Naive thymus-derived CD4-positive, alpha-beta T cell (primary cell): ENCODE measurements around the gene MAGEB17. TPM values are rescaled to one million over a fixed set of nuclear protein-coding genes. Genes with fewer than 3 reads are reported as not detected.

Experiments
- ATAC-seq: fragments of 150-1000 bp; cut with Tn5 transposase; 2 replicates; pipeline ENCODE4 v1.10.0; 2021; ENCODE audit warnings: mild to moderate bottlenecking, moderate library complexity
- CTCF ChIA-PET: fragments of 350-600 bp; sonication (Branson Sonifier 250); formaldehyde crosslinking; loops from one replicate; lab custom pipeline; 2021; ENCODE audit warnings: antibody characterized with exemption; lab: Charles Lee
- POLR2A ChIA-PET: fragments of 350-600 bp; sonication (Branson Sonifier 250); formaldehyde crosslinking; loops from one replicate; lab custom pipeline; 2021; ENCODE audit warnings: antibody characterized with exemption, inconsistent platforms; lab: Charles Lee
- DNase-seq, 9 donors: peaks; one replicate each; pipeline versions ENCODE4 v3.0.0 to v3.0.0-alpha.2; 2020 to 2022; ENCODE audit warnings: mixed read lengths in 1 of 9
- H3K27ac ChIP-seq: one replicate; pipeline ENCODE4 v1.7.0; 2013; ENCODE audit warnings: mild to moderate bottlenecking, low read depth, low read length, moderate library complexity
- H3K27me3 ChIP-seq, 2 donors: one replicate each; pipeline ENCODE4 v1.7.0; 2013; ENCODE audit warnings: low read length in 2 of 2, mild to moderate bottlenecking in 2 of 2, moderate library complexity in 2 of 2; ENCODE audit not compliant: control insufficient read depth in 2 of 2, insufficient read depth in 2 of 2
- H3K36me3 ChIP-seq, 3 experiments: 1 replicate in 2 of 3; 2 replicates in 1 of 3; pipeline ENCODE4 v1.7.0; 2013; ENCODE audit warnings: low read length in 3 of 3, mild to moderate bottlenecking in 3 of 3, moderate library complexity in 1 of 3; ENCODE audit not compliant: insufficient read depth in 3 of 3, control insufficient read depth in 2 of 3
- H3K4me1 ChIP-seq, 2 donors: one replicate each; pipeline ENCODE4 v1.7.0; 2013; ENCODE audit warnings: low read length in 2 of 2, mild to moderate bottlenecking in 2 of 2, moderate library complexity in 1 of 2; ENCODE audit not compliant: control insufficient read depth in 2 of 2, insufficient read depth in 2 of 2
- H3K4me3 ChIP-seq: 2 replicates; pipeline ENCODE4 v1.7.0; 2013; ENCODE audit warnings: mild to moderate bottlenecking, low read length
- H3K9me3 ChIP-seq, 3 experiments: 1 replicate in 2 of 3; 2 replicates in 1 of 3; pipeline ENCODE4 v1.7.0; 2013; ENCODE audit warnings: low read length in 3 of 3; ENCODE audit not compliant: control insufficient read depth in 2 of 3
- H3K27ac Mint-ChIP-seq, 9 donors: one replicate each; pipeline ENCODE4 v1.8.0; 2020 to 2022; ENCODE audit warnings: mixed read lengths in 9 of 9, mild to moderate bottlenecking in 8 of 9, moderate library complexity in 5 of 9, inconsistent platforms in 2 of 9
- H3K27me3 Mint-ChIP-seq, 5 donors: one replicate each; pipeline ENCODE4 v1.8.0; 2021 to 2022; ENCODE audit warnings: mixed read lengths in 5 of 5, mild to moderate bottlenecking in 1 of 5
- H3K36me3 Mint-ChIP-seq, 5 donors: one replicate each; pipeline ENCODE4 v1.8.0; 2020 to 2022; ENCODE audit warnings: mixed read lengths in 5 of 5, mild to moderate bottlenecking in 3 of 5, inconsistent platforms in 1 of 5
- H3K4me1 Mint-ChIP-seq, 7 donors: one replicate each; pipeline ENCODE4 v1.8.0; 2020 to 2022; ENCODE audit warnings: mixed read lengths in 7 of 7, mild to moderate bottlenecking in 3 of 7, inconsistent platforms in 1 of 7
- H3K4me3 Mint-ChIP-seq, 10 donors: one replicate each; pipeline ENCODE4 v1.8.0; 2020 to 2022; ENCODE audit warnings: mild to moderate bottlenecking in 10 of 10, mixed read lengths in 10 of 10, moderate library complexity in 6 of 10, inconsistent platforms in 2 of 10
- H3K9me3 Mint-ChIP-seq, 11 donors: one replicate each; pipeline ENCODE4 v1.8.0; 2020 to 2022; ENCODE audit warnings: mixed read lengths in 11 of 11, mild to moderate bottlenecking in 4 of 11, inconsistent platforms in 1 of 11, moderate library complexity in 1 of 11
- intact Hi-C, 2 donors: fragments of 100-400 bp; cut with micrococcal nuclease; formaldehyde crosslinking; loops; one replicate each; pipeline ENCODE4 v1.15.1; 2023
- polyA plus RNA-seq, 2 donors: library from polyadenylated mRNA; unstranded; fragments of 300-500 nt; fragmentation: Illumina TruSeq; gene quantifications; one replicate each; pipeline ENCODE4 v1.2.3, GENCODE V29; 2021
- total RNA-seq, 6 experiments: library from RNA in 5 of 6; stranded (reverse) in 5 of 6; gene quantifications; 1 replicate in 5 of 6; 2 replicates in 1 of 6; pipeline ENCODE4 v1.2.3 and lab custom pipeline; 2021 to 2026

The MAGEB17 gene
- total and polyA plus RNA-seq, 7 experiments from 2014 or later, result not detected

- Histone ChIP-seq H3K27ac (no peak overlapping the region), H3K4me3 (no peak overlapping the region), H3K27me3 (no peaks in the 10 kb centered on the region), H3K9me3 (no peaks in the 10 kb centered on the region), H3K4me1 (no peaks in the 10 kb centered on the region), H3K36me3 (no peaks in the 10 kb centered on the region)
- DNase-seq (no peak), ATAC-seq (no peak)
- Mint-ChIP-seq H3K27ac (no peak overlapping the region), H3K36me3 (no peaks in the 10 kb centered on the region), H3K4me1 (peaks cover 0 to 2% (median 0%) of the 10 kb centered on the region in 7 donors), H3K4me3 (no peak overlapping the region), H3K27me3 (peaks cover 0 to 27% (median 6%) of the 10 kb centered on the region in 5 donors), H3K9me3 (peaks cover 0 to 3% (median 0%) of the 10 kb centered on the region in 11 donors)
- intact Hi-C loops, result no loop called here
- ChIA-PET CTCF (no interaction called here), POLR2A (no interaction called here)
Observed at GRCh38 chrX:16130707-16131106, 36.6 kb upstream of the MAGEB17 start.

DNA sequence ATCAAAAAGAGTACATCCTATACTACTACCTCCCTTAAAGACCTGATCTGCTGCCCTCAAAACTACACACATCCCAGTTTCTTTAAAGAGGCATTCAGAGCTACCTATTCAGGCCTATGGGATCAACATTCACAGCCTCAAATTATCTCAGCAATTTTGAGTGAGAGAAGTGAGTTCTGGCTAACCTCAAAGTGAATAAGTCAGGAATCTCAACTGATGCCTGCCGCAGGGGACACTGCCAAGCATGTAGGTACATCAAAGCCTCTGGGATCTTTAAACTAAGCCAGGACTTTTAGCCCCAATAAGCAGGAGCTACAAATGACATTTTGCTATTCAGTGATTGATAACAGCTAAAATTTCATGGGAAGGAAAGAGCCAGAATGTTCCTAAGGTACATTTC lies 32.3 kb upstream of the MAGEB17 start:
- Mint-ChIP-seq H3K4me3 (no peak overlapping the region), H3K27me3 (peaks cover 0 to 25% (median 2%) of the 10 kb centered on the region in 5 donors), H3K4me1 (no peaks in the 10 kb centered on the region), H3K36me3 (no peaks in the 10 kb centered on the region), H3K27ac (no peak overlapping the region), H3K9me3 (peaks cover 0 to 2% (median 0%) of the 10 kb centered on the region in 11 donors)
- ATAC-seq (no peak), DNase-seq (no peak)
- H3K27me3 ChIP-seq, result no peaks in the 10 kb centered on the region
- ChIA-PET CTCF (no interaction called here), POLR2A (no interaction called here)
- no peak overlapping the region for H3K4me3 ChIP-seq
- H3K36me3 ChIP-seq, result no peaks in the 10 kb centered on the region
- no peak overlapping the region for H3K27ac ChIP-seq
- no peaks in the 10 kb centered on the region for H3K4me1 ChIP-seq
- no peaks in the 10 kb centered on the region for H3K9me3 ChIP-seq
- intact Hi-C loops, result no loop called here

DNA sequence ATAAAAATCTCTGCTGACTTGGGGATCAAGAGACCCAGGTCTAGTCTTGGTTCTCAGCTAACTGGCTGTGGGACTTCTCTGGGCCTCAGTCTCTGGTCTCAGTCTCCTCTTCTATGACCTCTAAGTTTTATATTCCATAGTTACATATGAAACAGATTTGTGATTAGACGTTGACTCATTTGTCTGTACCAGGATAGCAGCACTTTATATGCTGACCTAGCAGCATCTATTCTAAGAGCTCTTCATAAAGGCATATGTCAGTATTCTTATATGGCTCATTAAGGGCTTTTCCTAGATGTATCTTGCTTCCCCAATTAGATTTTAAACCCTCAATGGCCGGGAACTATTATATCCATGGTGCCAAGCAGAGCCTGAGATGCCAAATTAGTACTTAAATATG lies 31.2 kb upstream of the MAGEB17 start:
- Histone ChIP-seq H3K36me3 (no peaks in the 10 kb centered on the region), H3K27me3 (no peaks in the 10 kb centered on the region), H3K9me3 (no peaks in the 10 kb centered on the region), H3K4me1 (no peaks in the 10 kb centered on the region), H3K27ac (no peak overlapping the region), H3K4me3 (no peak overlapping the region)
- Mint-ChIP-seq H3K27me3 (peaks cover 0 to 23% (median 0%) of the 10 kb centered on the region in 5 donors), H3K9me3 (peaks cover 0 to 2% (median 0%) of the 10 kb centered on the region in 11 donors), H3K36me3 (no peaks in the 10 kb centered on the region), H3K4me1 (no peaks in the 10 kb centered on the region), H3K4me3 (no peak overlapping the region), H3K27ac (no peak overlapping the region)
- no peak for ATAC-seq
- no peak for DNase-seq
- ChIA-PET POLR2A (no interaction called here), CTCF (interaction anchor here (0.7 kb wide), 1 partner anchor 11 kb away, joined by 3 read pairs; no protein-coding TSS in a partner anchor)
- intact Hi-C loops, result no loop called here

DNA sequence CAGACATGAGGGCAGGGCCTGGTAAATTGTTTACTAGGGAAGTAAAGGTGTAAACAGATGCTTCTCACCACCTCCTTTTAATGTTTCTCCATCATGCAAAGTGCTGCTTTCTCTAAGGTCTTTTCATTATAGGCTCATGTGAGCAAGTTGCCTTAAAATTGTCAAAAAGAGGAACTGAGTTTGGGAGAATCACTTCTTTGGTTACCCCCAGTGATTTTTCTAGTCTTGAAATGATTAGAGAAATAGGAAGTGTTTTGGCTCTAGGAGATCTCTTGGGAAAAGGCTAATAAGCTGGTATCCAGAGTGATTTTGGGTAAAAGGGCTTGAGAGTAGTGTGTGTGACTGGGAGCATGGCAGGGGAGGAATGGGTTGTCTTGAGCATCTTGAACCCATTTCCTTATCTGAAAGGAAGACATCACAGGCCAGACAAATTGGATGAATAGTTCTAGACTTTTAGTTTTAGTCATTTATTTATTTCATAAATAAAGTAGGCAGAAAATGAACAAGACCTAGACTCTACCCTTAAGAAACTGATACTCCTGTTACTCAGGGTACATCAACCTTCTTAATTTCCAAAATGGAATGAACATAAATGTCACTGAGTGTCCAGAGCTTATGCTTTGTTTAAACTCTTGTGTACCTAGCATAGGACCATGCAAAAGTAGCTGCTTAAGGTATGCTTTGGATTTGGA lies 29.7 kb upstream of the MAGEB17 start:
- H3K36me3 Mint-ChIP-seq, result no peaks in the 10 kb centered on the region
- CTCF ChIA-PET, result interaction anchor here (0.6 to 1.0 kb wide), 2 partner anchors 37 to 443 kb away, joined by 3 read pairs; no protein-coding TSS in a partner anchor
- no peak for DNase-seq
- no peaks in the 10 kb centered on the region for H3K4me1 Mint-ChIP-seq
- H3K4me1 ChIP-seq, result no peaks in the 10 kb centered on the region
- no peak overlapping the region for H3K4me3 ChIP-seq
- ATAC-seq, result no peak
- H3K27ac ChIP-seq, result no peak overlapping the region
- peaks cover 0 to 2% (median 0%) of the 10 kb centered on the region in 11 donors for H3K9me3 Mint-ChIP-seq
- H3K4me3 Mint-ChIP-seq, result no peak overlapping the region
- no peaks in the 10 kb centered on the region for H3K27me3 ChIP-seq
- intact Hi-C loops, result no loop called here
- H3K27ac Mint-ChIP-seq, result no peak overlapping the region
- POLR2A ChIA-PET, result no interaction called here
- H3K9me3 ChIP-seq, result no peaks in the 10 kb centered on the region
- peaks cover 0 to 15% (median 0%) of the 10 kb centered on the region in 5 donors for H3K27me3 Mint-ChIP-seq
- H3K36me3 ChIP-seq, result no peaks in the 10 kb centered on the region

DNA sequence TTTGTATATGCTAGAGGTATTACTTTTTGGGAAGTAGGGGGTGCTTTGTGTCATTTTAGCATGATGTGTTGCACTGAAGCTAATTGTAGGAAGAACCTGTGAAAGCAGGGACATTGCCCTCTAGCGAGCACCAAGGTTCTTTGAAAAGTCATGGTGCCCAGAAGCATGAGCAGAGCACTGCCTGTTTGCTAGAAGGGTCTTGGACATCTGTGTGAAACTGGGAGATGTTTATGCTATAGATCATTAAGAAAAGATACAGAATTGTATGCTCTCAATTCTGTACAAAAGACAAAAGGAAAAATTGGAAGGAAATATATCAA lies 29.2 kb upstream of the MAGEB17 start:
- intact Hi-C loops, result no loop called here
- DNase-seq (peak in 1 of 9 donors; percentile 2), ATAC-seq (no peak)
- H3K36me3 Mint-ChIP-seq, result no peaks in the 10 kb centered on the region
- H3K27ac Mint-ChIP-seq, result no peak overlapping the region
- no peaks in the 10 kb centered on the region for H3K4me1 Mint-ChIP-seq
- peaks cover under 1 to 15% (median 4%) of the 10 kb centered on the region in 5 donors for H3K27me3 Mint-ChIP-seq
- no peak overlapping the region for H3K4me3 Mint-ChIP-seq
- Histone ChIP-seq H3K27me3 (no peaks in the 10 kb centered on the region), H3K4me3 (no peak overlapping the region), H3K27ac (no peak overlapping the region), H3K9me3 (no peaks in the 10 kb centered on the region), H3K36me3 (no peaks in the 10 kb centered on the region), H3K4me1 (no peaks in the 10 kb centered on the region)
- peaks cover 0 to 2% (median 0%) of the 10 kb centered on the region in 11 donors for H3K9me3 Mint-ChIP-seq
- CTCF ChIA-PET, result interaction anchor here (0.6 to 1.0 kb wide), 2 partner anchors 37 to 444 kb away, joined by 3 read pairs; no protein-coding TSS in a partner anchor
- POLR2A ChIA-PET, result no interaction called here

DNA sequence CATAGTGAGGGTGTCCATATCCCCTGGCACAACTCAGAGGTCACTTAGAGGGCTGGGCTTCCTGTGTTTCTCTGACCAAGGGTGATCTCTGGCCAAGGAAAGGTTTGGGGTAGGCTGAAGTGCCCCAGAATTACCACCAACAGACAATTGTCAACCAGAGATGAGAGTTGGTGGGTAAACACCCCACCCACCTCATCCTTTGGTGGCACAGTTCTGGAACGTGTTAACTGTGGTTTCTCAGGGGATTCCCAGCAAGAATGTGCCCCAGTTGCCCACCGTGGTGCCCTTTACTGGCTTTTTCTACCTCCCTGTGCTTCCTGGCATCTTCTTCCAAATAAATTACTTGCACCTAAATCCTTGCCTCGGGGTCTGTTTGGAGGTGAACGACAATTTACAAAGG lies 26.8 kb upstream of the MAGEB17 start:
- no peaks in the 10 kb centered on the region for H3K36me3 ChIP-seq
- H3K4me1 ChIP-seq, result no peaks in the 10 kb centered on the region
- POLR2A ChIA-PET, result no interaction called here
- no peak overlapping the region for H3K4me3 Mint-ChIP-seq
- intact Hi-C loops, result no loop called here
- H3K4me3 ChIP-seq, result no peak overlapping the region
- H3K9me3 ChIP-seq, result no peaks in the 10 kb centered on the region
- peaks cover 6 to 12% (median 9%) of the 10 kb centered on the region in 5 donors for H3K27me3 Mint-ChIP-seq
- ATAC-seq (no peak), DNase-seq (no peak)
- no peak overlapping the region for H3K27ac ChIP-seq
- CTCF ChIA-PET, result no interaction called here
- H3K27ac Mint-ChIP-seq, result no peak overlapping the region
- H3K36me3 Mint-ChIP-seq, result no peaks in the 10 kb centered on the region
- H3K4me1 Mint-ChIP-seq, result no peaks in the 10 kb centered on the region
- peaks cover 0 to 7% (median 0%) of the 10 kb centered on the region in 11 donors for H3K9me3 Mint-ChIP-seq
- no peaks in the 10 kb centered on the region for H3K27me3 ChIP-seq

GRCh38 chrX:16140983-16141382 lies 26.3 kb upstream of the MAGEB17 start:
- Mint-ChIP-seq H3K4me1 (no peaks in the 10 kb centered on the region), H3K36me3 (no peaks in the 10 kb centered on the region), H3K4me3 (no peak overlapping the region), H3K9me3 (peaks cover 0 to 7% (median 0%) of the 10 kb centered on the region in 11 donors), H3K27ac (no peak overlapping the region), H3K27me3 (peaks cover 6 to 12% (median 9%) of the 10 kb centered on the region in 5 donors)
- H3K4me3 ChIP-seq, result no peak overlapping the region
- no peak for DNase-seq
- CTCF ChIA-PET, result no interaction called here
- no peaks in the 10 kb centered on the region for H3K27me3 ChIP-seq
- no peak overlapping the region for H3K27ac ChIP-seq
- H3K9me3 ChIP-seq, result no peaks in the 10 kb centered on the region
- intact Hi-C loops, result no loop called here
- H3K4me1 ChIP-seq, result no peaks in the 10 kb centered on the region
- ATAC-seq, result no peak
- POLR2A ChIA-PET, result no interaction called here
- no peaks in the 10 kb centered on the region for H3K36me3 ChIP-seq
